ENCODE results near the gene GSC2.

The GSC2 gene, protein sequence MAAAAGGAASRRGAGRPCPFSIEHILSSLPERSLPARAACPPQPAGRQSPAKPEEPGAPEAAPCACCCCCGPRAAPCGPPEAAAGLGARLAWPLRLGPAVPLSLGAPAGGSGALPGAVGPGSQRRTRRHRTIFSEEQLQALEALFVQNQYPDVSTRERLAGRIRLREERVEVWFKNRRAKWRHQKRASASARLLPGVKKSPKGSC

GRCh38 chr22:19149991-19150390 lies at the start of gene GSC2:
Gene GSC2 (minus strand): TSS chr22:19150292. CDS start chr22:19150283, 9 bp downstream.
- DNase-seq (ENCODE audit: low spot score): no peak
- FAIRE-seq: no peak

DNA sequence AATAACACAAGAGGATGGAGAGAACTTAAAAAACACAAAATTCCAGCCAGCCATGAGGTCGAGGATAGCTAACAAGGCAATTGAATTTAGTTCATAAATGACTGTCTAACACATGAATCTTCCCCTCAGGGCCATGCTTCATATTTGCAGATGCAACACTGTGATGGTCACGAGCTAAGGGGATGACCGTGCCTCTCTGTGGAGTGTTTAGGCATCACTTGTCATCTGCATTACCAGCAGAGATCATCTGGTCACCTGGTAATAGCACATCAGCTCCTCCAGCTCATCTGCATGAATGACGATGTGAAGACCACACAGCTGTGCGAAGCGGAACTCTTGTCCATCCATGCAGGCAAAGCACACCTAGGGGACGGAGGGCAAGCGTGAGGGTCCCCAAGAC lies 49.4 kb upstream of the GSC2 start:
- no peak for FAIRE-seq
- no peak for DNase-seq (ENCODE audit: low spot score)

DNA sequence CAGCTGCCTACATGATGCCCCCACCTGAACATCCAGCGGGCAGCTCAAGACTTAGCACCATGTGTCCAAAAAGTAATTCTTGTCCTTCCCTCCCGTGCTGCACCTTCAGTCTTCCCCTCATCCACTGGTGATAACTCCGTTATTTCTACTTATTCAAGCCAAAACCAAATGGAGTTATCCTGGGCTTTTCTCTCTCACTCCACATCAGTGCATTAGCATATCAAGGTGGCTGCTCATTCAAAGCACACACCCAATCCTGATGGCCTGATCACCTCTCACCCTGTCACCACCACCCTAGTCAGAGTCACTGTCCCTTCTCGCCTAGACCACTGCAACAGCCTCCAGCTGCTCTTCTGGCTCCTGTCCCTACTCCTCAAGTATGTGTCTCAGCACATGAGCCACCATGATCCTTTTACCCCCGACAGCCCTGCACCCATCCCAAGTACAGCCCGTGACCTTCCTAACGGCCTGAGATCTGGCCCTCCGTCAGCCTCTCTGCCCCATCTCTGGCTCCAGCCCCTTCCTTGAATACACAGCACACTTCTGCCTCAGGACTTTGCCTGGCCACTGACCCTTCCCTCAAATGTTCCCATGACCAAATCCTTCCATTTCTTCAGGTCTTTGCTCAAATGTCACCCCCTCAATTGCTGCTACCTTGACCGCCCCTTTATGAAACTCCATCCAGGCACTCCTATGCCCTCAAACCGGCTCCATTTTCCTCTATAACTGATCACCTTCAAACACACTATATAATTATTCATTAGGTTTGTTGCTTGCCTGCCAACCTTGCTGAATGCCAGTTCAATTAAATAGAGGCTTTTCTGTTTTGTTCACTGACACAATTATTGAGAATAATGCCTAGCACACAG lies 48.1 kb upstream of the GSC2 start:
- FAIRE-seq: no peak
- DNase-seq (ENCODE audit: low spot score): no peak

- FAIRE-seq (no peak), DNase-seq (ENCODE audit: low spot score) (no peak)
Observed at GRCh38 chr22:19196841-19197612, 46.9 kb upstream of the GSC2 start.

DNA sequence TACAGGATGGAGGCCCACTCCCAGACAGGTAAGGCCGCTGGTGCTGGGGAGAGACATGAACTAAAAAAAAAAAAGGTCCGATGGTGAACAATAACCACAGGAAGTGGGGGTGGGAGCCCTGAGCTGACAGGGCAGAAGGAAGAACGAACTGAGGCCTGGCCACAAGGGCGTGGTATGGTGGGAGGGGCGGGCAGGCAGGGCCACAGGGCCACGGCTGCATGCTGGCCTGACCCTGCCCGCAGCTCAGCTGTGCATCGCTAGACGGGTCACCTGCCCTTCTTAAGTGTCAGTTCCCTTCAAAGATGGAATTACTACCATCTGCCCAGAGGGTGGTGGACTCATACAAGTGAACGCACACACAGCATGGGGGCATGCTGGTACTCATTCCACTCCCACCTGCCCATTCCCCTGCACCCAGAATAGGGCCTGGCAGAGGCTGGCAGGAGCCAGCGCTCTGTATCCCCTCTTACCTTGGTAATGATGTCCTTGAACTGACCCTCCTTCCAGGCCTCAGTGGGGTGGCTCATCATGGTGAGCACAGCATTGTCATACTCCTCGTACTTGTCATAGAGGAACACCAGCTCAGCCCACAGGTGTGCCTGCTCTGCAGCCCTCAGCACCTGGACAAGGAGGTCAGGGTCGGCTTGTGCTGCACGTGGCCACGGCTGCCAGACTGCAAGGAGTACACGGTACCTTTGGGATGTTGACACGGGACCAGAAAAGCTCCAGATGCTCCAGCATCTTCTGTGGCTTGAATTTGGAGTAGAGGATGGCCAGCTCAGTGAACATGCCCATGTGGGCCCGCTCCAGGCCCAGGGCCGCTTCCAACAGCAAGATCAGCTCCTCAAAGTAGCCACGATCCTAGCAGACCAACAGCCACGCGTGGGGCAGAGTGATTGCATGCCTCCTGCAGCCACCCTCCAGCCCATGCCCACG lies 46.0 kb upstream of the GSC2 start:
- FAIRE-seq (no peak), DNase-seq (ENCODE audit: low spot score) (no peak)

- no peak for DNase-seq (ENCODE audit: low spot score)
- no peak for FAIRE-seq
Observed at GRCh38 chr22:19194766-19195536, 44.9 kb upstream of the GSC2 start.

DNA sequence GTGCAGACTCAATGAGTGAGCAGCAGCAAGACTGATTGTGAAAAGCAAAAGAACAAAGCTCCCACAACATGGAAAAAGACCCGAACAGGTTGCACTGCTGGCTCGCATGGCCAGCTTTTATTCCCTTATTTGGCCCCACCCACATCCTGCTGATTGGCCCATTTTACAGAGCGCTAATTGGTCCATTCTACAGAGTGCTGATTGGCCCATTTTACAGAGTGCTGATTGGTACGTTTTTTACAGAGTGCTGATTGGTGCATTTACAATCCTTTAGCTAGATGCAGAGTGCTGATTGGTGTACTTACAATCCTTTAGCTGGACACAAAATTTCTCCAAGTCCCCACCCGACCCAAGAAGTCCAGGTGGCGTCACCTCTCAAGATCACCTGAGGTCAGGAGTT lies 43.8 kb upstream of the GSC2 start:
- no peak for FAIRE-seq

DNA sequence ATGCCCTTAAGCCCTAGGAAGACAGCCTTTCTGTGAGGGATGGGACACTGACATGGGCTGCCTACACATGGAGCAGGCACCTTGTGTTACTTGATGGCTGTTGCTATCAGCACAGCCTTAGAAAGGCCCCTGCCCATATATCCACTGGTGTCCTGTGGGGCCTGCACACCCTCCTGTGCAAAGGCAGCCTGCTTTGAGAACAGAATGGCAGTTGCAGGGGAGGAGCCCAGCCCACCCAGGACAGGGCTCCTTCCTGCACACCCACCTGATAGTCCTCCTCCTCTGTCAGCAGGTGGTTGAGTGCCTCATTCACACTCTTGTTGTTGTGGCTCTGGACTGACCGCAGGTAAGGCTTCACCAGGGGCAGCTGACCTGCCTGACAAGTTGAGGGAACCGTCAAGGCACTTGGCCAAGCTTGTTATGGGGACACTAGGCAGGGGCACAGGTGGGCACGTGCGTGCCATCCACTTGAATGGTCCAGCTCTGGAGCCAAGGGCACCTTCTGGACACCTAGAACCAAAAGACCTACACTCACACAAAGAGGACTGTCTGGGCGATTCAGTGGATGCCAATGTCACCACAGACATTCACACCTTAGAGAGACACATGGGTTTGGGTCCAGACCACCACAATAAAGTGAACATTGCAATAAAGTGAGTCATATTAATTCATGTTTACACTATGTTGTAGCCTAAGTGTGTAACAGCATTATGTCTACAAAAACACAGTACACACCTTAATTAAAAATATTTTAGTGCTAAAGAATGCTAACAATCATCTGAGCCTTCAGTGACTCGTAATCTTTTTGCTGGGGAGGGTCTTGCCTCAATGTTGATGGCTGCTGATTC lies 37.8 kb upstream of the GSC2 start:
- FAIRE-seq: no peak
- DNase-seq (ENCODE audit: low spot score): no peak

More for the DNA sequence above, 43.8 kb upstream of the GSC2 start:
- DNase-seq (ENCODE audit: low spot score): no peak

- DNase-seq (ENCODE audit: low spot score) (no peak), FAIRE-seq (no peak)
Observed at GRCh38 chr22:19184276-19184997, 34.3 kb upstream of the GSC2 start.

DNA sequence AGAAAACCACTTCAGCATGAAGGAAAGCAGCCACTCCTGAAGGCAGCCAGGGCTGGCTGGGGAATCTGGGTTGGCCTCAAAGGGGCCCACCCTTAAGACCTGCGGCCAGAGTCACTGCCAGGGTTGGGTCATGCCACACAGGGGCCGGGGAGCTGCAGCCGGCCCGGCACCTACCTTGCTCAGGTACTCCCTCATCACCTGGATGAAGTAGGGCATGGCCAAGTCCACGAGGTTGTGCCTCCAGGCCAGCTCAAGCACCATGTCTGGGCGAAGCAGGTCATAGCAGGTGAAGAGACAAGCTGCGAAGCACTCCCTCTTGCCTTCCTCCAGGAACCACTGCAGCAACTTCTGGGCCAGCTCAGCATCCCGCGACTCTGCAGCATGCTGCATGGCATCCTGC lies 33.1 kb upstream of the GSC2 start:
- FAIRE-seq: no peak
- DNase-seq (ENCODE audit: low spot score): no peak

DNA sequence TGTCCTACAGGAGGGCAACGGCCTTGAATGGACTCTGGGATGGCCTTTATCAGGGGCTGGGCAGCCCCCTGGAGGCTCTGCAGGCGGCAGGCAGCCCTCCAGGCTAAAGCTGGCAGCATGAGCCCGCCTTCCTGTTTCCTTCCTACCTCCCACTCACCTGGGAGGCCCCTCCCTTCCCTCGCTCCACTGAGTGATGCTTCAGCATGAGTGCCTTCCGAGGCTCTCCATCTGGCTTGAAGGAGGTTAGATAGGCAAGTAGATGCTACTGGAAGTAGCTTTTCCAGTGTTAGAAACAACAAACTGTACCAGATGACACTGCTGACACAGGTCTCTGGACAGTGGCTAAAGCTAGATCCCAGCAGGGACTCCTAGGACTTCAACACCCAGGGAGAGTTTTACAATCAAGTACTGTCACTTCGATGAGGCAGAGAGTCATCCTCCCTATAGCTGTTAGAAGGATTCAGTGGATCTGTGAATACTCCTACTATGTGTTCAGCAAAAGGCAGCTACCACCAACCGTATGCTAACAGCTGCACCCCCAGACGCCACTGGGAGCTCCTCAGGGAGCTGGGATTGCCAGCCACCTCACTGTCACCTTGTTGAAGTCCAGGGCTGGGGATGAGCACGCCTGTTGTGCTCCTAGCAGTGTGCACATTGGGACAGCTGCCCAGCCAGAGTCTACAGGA lies 32.5 kb upstream of the GSC2 start:
- no peak for FAIRE-seq
- no peak for DNase-seq (ENCODE audit: low spot score)

DNA sequence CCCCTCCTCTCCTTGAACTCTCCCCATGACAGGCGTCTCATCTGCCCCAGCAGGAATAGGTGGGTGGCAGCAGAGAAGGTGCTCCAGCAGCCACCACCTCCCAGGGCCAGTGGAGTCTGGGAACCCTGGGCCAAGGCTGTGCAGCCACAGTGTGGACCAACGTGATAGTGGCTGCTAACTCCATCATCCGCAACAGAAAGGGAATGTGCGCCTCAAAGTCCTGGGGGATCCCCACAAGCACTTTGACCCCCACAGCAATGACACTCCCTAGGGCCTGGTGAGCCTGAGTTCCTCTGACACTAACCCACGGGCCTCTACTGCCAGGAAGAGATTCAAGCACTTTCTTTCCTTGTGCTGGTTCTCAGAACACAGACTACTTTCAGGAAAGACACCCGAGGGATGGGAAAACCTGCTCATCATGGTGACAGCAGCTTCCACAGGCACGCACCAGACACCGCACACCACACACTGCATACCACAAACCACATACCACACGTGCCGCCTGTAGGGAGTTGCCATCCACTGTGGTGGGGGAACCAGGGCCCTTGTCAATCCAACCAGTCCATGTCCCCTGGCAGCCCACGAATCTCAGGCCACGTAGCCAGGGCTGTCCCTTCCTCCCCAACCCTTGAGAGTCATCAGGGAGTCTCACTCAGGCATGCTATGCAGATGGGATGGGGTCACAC lies 31.8 kb upstream of the GSC2 start:
- FAIRE-seq (no peak), DNase-seq (ENCODE audit: low spot score) (no peak)

DNA sequence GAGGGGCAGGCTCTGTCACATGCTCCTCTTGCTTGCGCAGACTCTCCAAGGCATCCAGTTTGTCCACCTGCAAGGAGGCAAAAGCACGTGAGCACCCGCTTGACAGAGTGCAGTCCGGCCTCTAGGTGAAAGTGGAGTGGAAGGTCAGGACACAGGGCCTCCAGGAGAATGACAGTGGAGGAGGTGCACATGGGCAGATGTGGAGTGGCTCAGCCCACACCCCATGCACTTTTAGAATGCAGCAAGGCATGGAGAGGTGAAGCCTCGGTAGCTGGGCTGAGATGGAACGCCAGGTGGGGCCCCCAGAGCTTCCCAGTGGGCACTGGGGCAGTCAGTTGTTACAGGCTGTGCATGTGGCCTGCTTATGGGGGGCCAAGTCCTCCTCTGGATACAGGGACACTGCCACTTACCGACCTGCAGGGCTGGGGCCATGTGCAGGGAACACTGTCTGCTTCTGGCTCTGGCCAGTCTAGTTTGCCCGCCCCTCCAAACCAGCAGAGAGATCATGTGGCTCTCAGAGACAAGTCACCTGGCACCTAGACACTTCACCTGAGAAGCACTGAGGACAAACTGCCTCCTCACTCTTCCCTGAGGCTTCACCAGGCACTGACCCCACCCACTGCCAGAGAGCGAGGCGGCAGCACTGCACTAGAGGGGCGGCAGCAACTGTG lies 30.8 kb upstream of the GSC2 start:
- FAIRE-seq (no peak), DNase-seq (ENCODE audit: low spot score) (no peak)

DNA sequence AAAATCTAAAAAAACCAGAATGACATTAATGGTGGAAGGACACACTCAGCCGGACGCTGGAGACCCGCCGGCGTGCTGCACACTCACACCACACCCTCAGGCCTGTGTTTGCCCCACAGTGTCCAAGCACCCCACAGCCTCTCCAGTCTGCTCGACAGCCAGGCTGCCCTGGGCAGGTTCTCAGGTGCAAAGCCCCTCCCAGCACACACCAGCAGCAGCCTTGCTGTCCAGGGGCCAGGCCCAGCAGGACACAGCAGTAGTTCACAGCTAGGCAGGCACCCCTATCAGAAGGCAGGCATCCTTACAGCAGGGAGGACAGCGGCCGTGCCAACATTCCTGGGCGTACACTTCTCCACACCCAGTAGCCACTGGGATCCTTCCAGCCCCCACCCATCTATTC lies 30.1 kb upstream of the GSC2 start:
- DNase-seq (ENCODE audit: low spot score) (no peak), FAIRE-seq (no peak)

DNA sequence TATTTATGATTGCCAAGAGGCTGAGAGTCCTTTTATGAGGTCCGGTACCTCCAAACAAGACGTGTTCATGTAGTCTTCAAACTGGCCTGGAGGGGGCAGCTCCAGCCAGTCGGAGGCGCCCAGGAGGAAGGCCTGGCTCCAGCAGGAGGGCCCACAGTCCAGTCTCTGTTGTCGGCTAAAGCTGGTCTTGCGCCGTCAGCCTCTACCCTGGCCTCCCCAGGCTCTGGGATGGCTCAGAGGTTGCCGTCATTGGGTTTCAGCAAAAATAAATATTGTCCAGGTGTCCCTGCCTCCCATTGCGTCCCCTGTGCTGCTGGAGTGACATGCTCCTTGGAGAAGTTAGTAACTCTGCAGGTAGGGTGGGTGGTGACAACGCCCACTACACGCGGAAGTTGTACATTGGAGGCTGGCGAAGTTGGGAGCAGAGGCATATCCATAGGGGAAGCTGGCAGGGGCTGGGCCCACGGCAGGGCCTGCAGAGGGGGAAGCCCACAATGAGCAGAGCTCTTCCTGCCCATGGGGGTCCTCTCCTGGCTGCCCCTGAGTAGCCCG lies 29.5 kb upstream of the GSC2 start:
- DNase-seq (ENCODE audit: low spot score) (peak; percentile 64), FAIRE-seq (peak; percentile 18)

GRCh38 chr22:19178657-19179496 lies 28.8 kb upstream of the GSC2 start, which contains the start of gene SLC25A1:
Gene SLC25A1 (minus strand): TSS chr22:19178736. CDS start chr22:19178673, 63 bp downstream.
- DNase-seq (ENCODE audit: low spot score) (peak; percentile 70), FAIRE-seq (no peak)

All from RCC 7860 (cell line).